HepG2 (cell line): ENCODE data around the gene ZNF8. TPM values are rescaled to one million over a fixed set of nuclear protein-coding genes. Genes with fewer than 3 reads are reported as not detected.

ENCODE experiments used
- BRD4 ChIP-seq: sonication (generic); formaldehyde crosslinking; IDR thresholded peaks from 2 replicates; pipeline ENCODE4 v1.4.0; 2020; ENCODE audit warnings: missing genetic modification reagents
- CBX2 ChIP-seq, 2 experiments: fragments of 200-600 bp in 1 of 2; sonication (generic); formaldehyde crosslinking in 1 of 2; IDR thresholded peaks; 2 replicates each; pipeline versions ENCODE4 v1.7.0 to v1.8.1; 2018 to 2022; ENCODE audit warnings: low read depth in 2 of 2, low read length in 1 of 2, mild to moderate bottlenecking in 1 of 2, missing genetic modification reagents in 1 of 2
- E2F5 ChIP-seq: sonication (generic); formaldehyde crosslinking; conservative IDR thresholded peaks from 2 replicates; pipeline ENCODE4 v1.4.0; 2020; ENCODE audit warnings: missing genetic modification reagents
- FOXK2 ChIP-seq: fragments of 450-650 bp; IDR thresholded peaks from 2 replicates; pipeline ENCODE4 v1.6.1; 2016
- GZF1 ChIP-seq: sonication (generic); formaldehyde crosslinking; IDR thresholded peaks from 2 replicates; pipeline ENCODE4 v1.5.1; 2020; ENCODE audit warnings: mild to moderate bottlenecking, missing genetic modification reagents
- HNF4A ChIP-seq: sonication (generic); formaldehyde crosslinking; IDR thresholded peaks from 2 replicates; pipeline ENCODE4 v1.4.0; 2020; ENCODE audit warnings: missing genetic modification reagents
- HNRNPUL1 ChIP-seq: fragments of 200-400 bp; formaldehyde crosslinking; IDR thresholded peaks from 2 replicates; pipeline ENCODE4 v1.6.1; 2017; ENCODE audit warnings: low read depth, mild to moderate bottlenecking, low read length, moderate library complexity
- KMT2B ChIP-seq: IDR thresholded peaks from 2 replicates; pipeline ENCODE4 v1.6.1; 2016; ENCODE audit warnings: missing genetic modification reagents, missing compliant biosample characterization
- MEIS2 ChIP-seq: sonication (generic); formaldehyde crosslinking; IDR thresholded peaks from 2 replicates; pipeline ENCODE4 v1.9.0; 2021; ENCODE audit warnings: mild to moderate bottlenecking, missing genetic modification reagents
- MYPOP ChIP-seq: sonication (generic); formaldehyde crosslinking; IDR thresholded peaks from 2 replicates; pipeline ENCODE4 v1.8.1; 2023; ENCODE audit warnings: mild to moderate bottlenecking, moderate library complexity, missing genetic modification reagents
- NFRKB ChIP-seq: fragments of 450-650 bp; IDR thresholded peaks from 2 replicates; pipeline ENCODE4 v1.6.1; 2017
- PHF20 ChIP-seq: sonication (generic); formaldehyde crosslinking; IDR thresholded peaks from 2 replicates; pipeline ENCODE4 v1.5.0; 2020; ENCODE audit warnings: mild to moderate bottlenecking, missing genetic modification reagents
- SP1 ChIP-seq, 2 experiments: fragments of 450-650 bp in 1 of 2; sonication (generic) in 1 of 2; formaldehyde crosslinking in 1 of 2; IDR thresholded peaks; 2 replicates each; pipeline versions ENCODE4 v1.4.0 to v1.6.1; 2016 to 2020; ENCODE audit warnings: missing genetic modification reagents in 1 of 2
- SP5 ChIP-seq: IDR thresholded peaks from 2 replicates; pipeline ENCODE4 v1.6.1; 2016; ENCODE audit warnings: low read depth, borderline replicate concordance
- TEAD3 ChIP-seq: optimal IDR thresholded peaks from 2 replicates; pipeline ENCODE3; 2016; ENCODE audit warnings: borderline replicate concordance
- THYN1 ChIP-seq: sonication (generic); formaldehyde crosslinking; IDR thresholded peaks from 2 replicates; pipeline ENCODE4 v1.8.1; 2023; ENCODE audit warnings: low read depth, mild to moderate bottlenecking, moderate library complexity, missing genetic modification reagents, borderline replicate concordance
- TOE1 ChIP-seq: sonication (generic); formaldehyde crosslinking; IDR thresholded peaks from 2 replicates; pipeline ENCODE4 v1.4.0; 2020; ENCODE audit warnings: mild to moderate bottlenecking, missing genetic modification reagents
- ZBTB42 ChIP-seq: sonication (generic); formaldehyde crosslinking; IDR thresholded peaks from 2 replicates; pipeline ENCODE4 v1.5.0; 2020; ENCODE audit warnings: mild to moderate bottlenecking, missing genetic modification reagents
- ZNF10 ChIP-seq: sonication (generic); formaldehyde crosslinking; IDR thresholded peaks from 2 replicates; pipeline ENCODE4 v1.4.0; 2020; ENCODE audit warnings: mild to moderate bottlenecking, low read depth, missing genetic modification reagents, borderline replicate concordance
- ZNF207 ChIP-seq: fragments of 450-650 bp; IDR thresholded peaks from 2 replicates; pipeline ENCODE4 v1.6.1; 2016; ENCODE audit warnings: antibody characterized with exemption, borderline replicate concordance
- ZNF275 ChIP-seq: sonication (generic); formaldehyde crosslinking; IDR thresholded peaks from 2 replicates; pipeline ENCODE4 v1.8.0; 2022; ENCODE audit warnings: missing genetic modification reagents, mild to moderate bottlenecking, inconsistent platforms, borderline replicate concordance
- ZNF317 ChIP-seq: sonication (generic); formaldehyde crosslinking; IDR thresholded peaks from 2 replicates; pipeline ENCODE4 v1.5.0; 2020; ENCODE audit warnings: mild to moderate bottlenecking, missing genetic modification reagents
- ZNF33B ChIP-seq: sonication (generic); formaldehyde crosslinking; IDR thresholded peaks from 2 replicates; pipeline ENCODE4 v1.5.1; 2020; ENCODE audit warnings: mild to moderate bottlenecking, missing genetic modification reagents
- ZNF503 ChIP-seq: sonication (generic); formaldehyde crosslinking; IDR thresholded peaks from 2 replicates; pipeline ENCODE4 v1.4.0; 2020; ENCODE audit warnings: missing genetic modification reagents
- ZNF510 ChIP-seq: sonication (generic); formaldehyde crosslinking; IDR thresholded peaks from 2 replicates; pipeline ENCODE4 v1.4.0; 2020; ENCODE audit warnings: low read depth, mild to moderate bottlenecking, missing genetic modification reagents
- ZNF556 ChIP-seq: sonication (generic); formaldehyde crosslinking; IDR thresholded peaks from 2 replicates; pipeline ENCODE4 v1.4.0; 2020; ENCODE audit warnings: mild to moderate bottlenecking, missing genetic modification reagents, borderline replicate concordance
- ZNF660 ChIP-seq: sonication (generic); formaldehyde crosslinking; IDR thresholded peaks from 2 replicates; pipeline ENCODE4 v1.5.1; 2020; ENCODE audit warnings: mild to moderate bottlenecking, low read depth, missing genetic modification reagents, borderline replicate concordance
- ZNF773 ChIP-seq: sonication (generic); formaldehyde crosslinking; IDR thresholded peaks from 2 replicates; pipeline ENCODE4 v1.4.0; 2020; ENCODE audit warnings: missing genetic modification reagents, borderline replicate concordance
- polyA plus RNA-seq, 8 experiments: library from polyadenylated mRNA; depleted of rRNA in 3 of 8; stranded (reverse) in 7 of 8; unstranded in 1 of 8; fragments of >200 nt; fragmentation: Illumina TruSeq in 4 of 8; extraction: Trizol in 4 of 8; gene quantifications; 2 replicates each; pipeline versions ENCODE4 v1.2.1 to v1.2.3, GENCODE V29; 2011 to 2016; ENCODE audit warnings: low read depth in 4 of 8, missing spikeins in 1 of 8, mixed read lengths in 1 of 8; ENCODE audit not compliant: insufficient read depth in 1 of 8
- total RNA-seq, 5 experiments: library from RNA; depleted of rRNA; stranded (reverse); fragments of >200 nt; fragmentation: Illumina TruSeq; extraction: Trizol; gene quantifications; 2 replicates each; pipeline ENCODE4 v1.2.3, GENCODE V29; 2016; ENCODE audit warnings: low read depth in 1 of 5

Gene ZNF8
- total and polyA plus RNA-seq, 2 of the 13 experiments (the other 11 are each of a cell fraction or from before 2014, with no cell fraction given) = 3.1 to 3.3 TPM

GRCh38 chr19:58278541-58279041 is at the start of gene ZNF8 (continued):
- TF ChIP-seq HNF4A (CRISPR knock-in tag) (no peak), ZNF660 (CRISPR knock-in tag) (no peak), TEAD3 (CRISPR knock-in tag) (no peak), ZNF207 (no peak), MEIS2 (CRISPR knock-in tag) (no peak), HNRNPUL1 (no peak), ZNF275 (CRISPR knock-in tag) (no peak), CBX2 (IDR thresholded peaks at IDR 0.05; ENCODE audit: low read depth, low read length) (no peak), CBX2 (CRISPR knock-in tag; IDR thresholded peaks at IDR 0.05; ENCODE audit: low read depth) (no peak), FOXK2 (peak; percentile 15; the same call in 1 of the 2 replicates), ZBTB42 (no peak), GZF1 (CRISPR knock-in tag) (peak; percentile 42), ZNF317 (CRISPR knock-in tag) (no peak), MYPOP (CRISPR knock-in tag) (peak; percentile 90; the same call in 1 of the 2 replicates), E2F5 (no peak), ZNF33B (no peak), TOE1 (CRISPR knock-in tag) (no peak), KMT2B (CRISPR knock-in tag) (peak; percentile 83), THYN1 (CRISPR knock-in tag) (no peak), BRD4 (CRISPR knock-in tag) (no peak), ZNF773 (CRISPR knock-in tag) (no peak), NFRKB (no peak), ZNF10 (CRISPR knock-in tag) (no peak), SP1 (IDR thresholded peaks at IDR 0.05) (no peak), SP1 (CRISPR knock-in tag; IDR thresholded peaks at IDR 0.05) (peak; percentile 72), ZNF556 (CRISPR knock-in tag) (peak; percentile 69), PHF20 (CRISPR knock-in tag) (peak; percentile 57), ZNF510 (CRISPR knock-in tag) (peak; percentile 82; the same call in 1 of the 2 replicates), ZNF503 (no peak), SP5 (peak; percentile 80)
